Measurements from ENCODE around the gene PSMD5.
"Not testable (repeated sequence)": the region's sequence is repeated elsewhere in the genome, so short reads cannot be mapped to it uniquely, and the experiment has no call there.

The PSMD5 gene

DNA sequence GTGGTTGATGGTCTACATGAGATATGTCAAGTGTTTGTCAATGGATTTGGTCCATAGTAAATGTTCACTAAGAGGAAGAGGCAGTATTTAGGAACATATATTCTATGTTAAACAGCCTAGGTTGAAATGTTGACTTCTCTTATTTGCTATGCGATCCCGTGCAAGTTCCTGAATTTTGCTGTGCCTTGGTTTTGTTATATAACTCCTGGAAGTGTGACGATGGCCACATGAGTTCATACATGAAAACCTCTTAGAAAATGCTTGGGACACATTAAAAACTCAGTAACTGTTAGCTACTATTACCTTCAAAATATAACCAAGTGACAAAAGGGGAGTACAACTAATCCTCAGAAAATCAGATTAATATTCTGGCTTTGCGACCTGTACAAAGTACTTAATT, 27.6 kb downstream of the PSMD5 start:
- H3K27me3 ChIP-seq (replicated peaks; ENCODE audit: insufficient read depth, low read length): no peaks in the 10 kb centered on the region
- no peak for DNase-seq
- no peaks in the 10 kb centered on the region for H3K36me3 ChIP-seq (replicated peaks; ENCODE audit: insufficient read depth, low read length)
- no peaks in the 10 kb centered on the region for H3K4me1 ChIP-seq (ENCODE audit: low read length)
- TF ChIP-seq EZH2phosphoT487 (IDR thresholded peaks at IDR 0.05; ENCODE audit: low read length): no peak
- TF ChIP-seq, protein P1, sequence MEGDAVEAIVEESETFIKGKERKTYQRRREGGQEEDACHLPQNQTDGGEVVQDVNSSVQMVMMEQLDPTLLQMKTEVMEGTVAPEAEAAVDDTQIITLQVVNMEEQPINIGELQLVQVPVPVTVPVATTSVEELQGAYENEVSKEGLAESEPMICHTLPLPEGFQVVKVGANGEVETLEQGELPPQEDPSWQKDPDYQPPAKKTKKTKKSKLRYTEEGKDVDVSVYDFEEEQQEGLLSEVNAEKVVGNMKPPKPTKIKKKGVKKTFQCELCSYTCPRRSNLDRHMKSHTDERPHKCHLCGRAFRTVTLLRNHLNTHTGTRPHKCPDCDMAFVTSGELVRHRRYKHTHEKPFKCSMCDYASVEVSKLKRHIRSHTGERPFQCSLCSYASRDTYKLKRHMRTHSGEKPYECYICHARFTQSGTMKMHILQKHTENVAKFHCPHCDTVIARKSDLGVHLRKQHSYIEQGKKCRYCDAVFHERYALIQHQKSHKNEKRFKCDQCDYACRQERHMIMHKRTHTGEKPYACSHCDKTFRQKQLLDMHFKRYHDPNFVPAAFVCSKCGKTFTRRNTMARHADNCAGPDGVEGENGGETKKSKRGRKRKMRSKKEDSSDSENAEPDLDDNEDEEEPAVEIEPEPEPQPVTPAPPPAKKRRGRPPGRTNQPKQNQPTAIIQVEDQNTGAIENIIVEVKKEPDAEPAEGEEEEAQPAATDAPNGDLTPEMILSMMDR (IDR thresholded peaks at IDR 0.05; ENCODE audit: low read length): no peak
- TF ChIP-seq EZH2 (optimal IDR thresholded peaks at IDR 0.05; ENCODE audit: low read depth, low read length): no peak
- no peaks in the 10 kb centered on the region for H4K20me1 ChIP-seq (ENCODE audit: insufficient read depth, low read length)
- H3F3A ChIP-seq (ENCODE audit: insufficient read depth, low read length): no peaks in the 10 kb centered on the region
- H2AFZ ChIP-seq (ENCODE audit: low read length): no peak overlapping the region
- no peak overlapping the region for H3K4me2 ChIP-seq (ENCODE audit: low read depth, low read length)
- H3K9me3 ChIP-seq (replicated peaks; ENCODE audit: insufficient read depth, low read length): no peaks in the 10 kb centered on the region
- H3K4me3 ChIP-seq (ENCODE audit: low read length): no peak overlapping the region
- no peaks in the 10 kb centered on the region for H3K79me2 ChIP-seq (ENCODE audit: low read length)
- H3K9ac ChIP-seq (ENCODE audit: low read length): no peak overlapping the region
- no peaks in the 10 kb centered on the region for H3K9me2 ChIP-seq (replicated peaks; ENCODE audit: insufficient read depth, low read length)
- H3K27ac ChIP-seq (ENCODE audit: low read length): no peak overlapping the region

DNA sequence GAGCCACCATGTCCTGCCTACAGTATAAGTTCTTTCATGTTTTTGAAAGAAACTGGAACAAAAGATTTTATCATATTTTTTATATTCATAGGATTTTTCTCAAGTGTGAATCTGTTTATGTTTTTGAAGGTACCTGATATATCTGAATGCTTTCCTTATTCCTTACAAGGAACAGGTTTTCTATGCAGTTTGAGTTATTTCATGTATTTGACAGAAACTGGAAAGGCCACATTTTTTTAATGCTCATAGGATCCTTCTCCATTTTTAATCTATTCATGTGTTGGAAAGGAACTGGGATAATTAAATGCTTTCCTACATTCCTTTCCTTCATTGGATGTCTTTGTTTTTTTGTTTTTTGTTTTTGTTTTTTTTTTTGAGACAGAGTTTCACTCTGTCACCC, 33.8 kb downstream of the PSMD5 start:
- Histone ChIP-seq H3K4me3 (ENCODE audit: low read length) (no peak overlapping the region), H3K27ac (ENCODE audit: low read length) (no peak overlapping the region), H3K36me3 (replicated peaks; ENCODE audit: insufficient read depth, low read length) (no peaks in the 10 kb centered on the region), H3K4me2 (ENCODE audit: low read depth, low read length) (no peak overlapping the region), H3K27me3 (replicated peaks; ENCODE audit: insufficient read depth, low read length) (no peaks in the 10 kb centered on the region), H3F3A (ENCODE audit: insufficient read depth, low read length) (no peaks in the 10 kb centered on the region), H4K20me1 (ENCODE audit: insufficient read depth, low read length) (no peaks in the 10 kb centered on the region), H2AFZ (ENCODE audit: low read length) (no peak overlapping the region), H3K9me3 (replicated peaks; ENCODE audit: insufficient read depth, low read length) (no peaks in the 10 kb centered on the region), H3K79me2 (ENCODE audit: low read length) (no peaks in the 10 kb centered on the region), H3K9me2 (replicated peaks; ENCODE audit: insufficient read depth, low read length) (no peaks in the 10 kb centered on the region), H3K9ac (ENCODE audit: low read length) (no peak overlapping the region), H3K4me1 (ENCODE audit: low read length) (no peaks in the 10 kb centered on the region)
- TF ChIP-seq EZH2 (optimal IDR thresholded peaks at IDR 0.05; ENCODE audit: low read depth, low read length) (no peak), EZH2phosphoT487 (IDR thresholded peaks at IDR 0.05; ENCODE audit: low read length) (no peak)
- TF ChIP-seq, protein P1 (IDR thresholded peaks at IDR 0.05; ENCODE audit: low read length): no peak
- no peak for DNase-seq

DNA sequence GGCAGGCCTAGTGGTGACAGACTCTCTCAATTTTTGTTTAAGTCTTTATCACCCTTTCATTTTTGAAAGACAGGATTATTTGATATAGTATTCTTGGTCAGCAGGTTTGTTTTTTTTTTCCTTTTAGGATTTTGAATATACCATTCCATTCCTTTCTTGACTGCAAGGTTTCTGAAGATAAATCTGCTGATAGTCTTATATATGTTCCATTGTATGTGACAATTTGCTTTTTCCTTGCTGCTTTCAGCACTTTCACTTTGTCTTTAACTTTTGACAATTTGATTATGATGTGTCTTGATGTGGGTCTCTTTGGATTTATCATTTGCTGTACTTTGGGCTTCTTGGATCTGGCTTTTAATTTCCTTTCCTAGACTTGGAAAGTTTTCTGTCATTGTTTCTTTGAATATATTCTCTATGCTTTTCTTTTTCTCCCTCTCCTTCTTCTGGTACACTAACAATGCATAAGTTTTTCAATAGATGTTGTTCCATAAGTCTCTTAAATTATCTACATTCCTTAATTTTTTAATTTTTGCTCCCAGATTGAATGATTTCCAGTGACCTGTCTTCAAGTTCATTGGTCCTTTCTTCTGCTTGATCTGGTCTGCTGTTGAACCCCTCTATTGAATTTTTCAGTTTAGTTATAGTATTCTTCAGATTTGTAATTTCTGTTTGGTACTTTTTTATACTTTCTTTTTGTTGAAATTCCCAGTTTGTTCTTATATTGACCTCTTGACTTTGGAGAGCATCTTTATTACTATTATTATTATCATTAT, 34.9 kb downstream of the PSMD5 start:
- no peaks in the 10 kb centered on the region for H3F3A ChIP-seq (ENCODE audit: insufficient read depth, low read length)
- no peak overlapping the region for H3K4me3 ChIP-seq (ENCODE audit: low read length)
- no peaks in the 10 kb centered on the region for H3K36me3 ChIP-seq (replicated peaks; ENCODE audit: insufficient read depth, low read length)
- no peak overlapping the region for H3K27ac ChIP-seq (ENCODE audit: low read length)
- no peaks in the 10 kb centered on the region for H3K4me1 ChIP-seq (ENCODE audit: low read length)
- H2AFZ ChIP-seq (ENCODE audit: low read length): no peak overlapping the region
- no peaks in the 10 kb centered on the region for H3K27me3 ChIP-seq (replicated peaks; ENCODE audit: insufficient read depth, low read length)
- no peak overlapping the region for H3K9ac ChIP-seq (ENCODE audit: low read length)
- TF ChIP-seq, protein P1 (IDR thresholded peaks at IDR 0.05; ENCODE audit: low read length): no peak
- no peak for TF ChIP-seq EZH2 (optimal IDR thresholded peaks at IDR 0.05; ENCODE audit: low read depth, low read length)
- no peak for TF ChIP-seq EZH2phosphoT487 (IDR thresholded peaks at IDR 0.05; ENCODE audit: low read length)
- no peak for DNase-seq
- H3K9me3 ChIP-seq (replicated peaks; ENCODE audit: insufficient read depth, low read length): no peaks in the 10 kb centered on the region
- H3K4me2 ChIP-seq (ENCODE audit: low read depth, low read length): no peak overlapping the region
- H4K20me1 ChIP-seq (ENCODE audit: insufficient read depth, low read length): no peaks in the 10 kb centered on the region
- H3K9me2 ChIP-seq (replicated peaks; ENCODE audit: insufficient read depth, low read length): no peaks in the 10 kb centered on the region
- no peaks in the 10 kb centered on the region for H3K79me2 ChIP-seq (ENCODE audit: low read length)

DNA sequence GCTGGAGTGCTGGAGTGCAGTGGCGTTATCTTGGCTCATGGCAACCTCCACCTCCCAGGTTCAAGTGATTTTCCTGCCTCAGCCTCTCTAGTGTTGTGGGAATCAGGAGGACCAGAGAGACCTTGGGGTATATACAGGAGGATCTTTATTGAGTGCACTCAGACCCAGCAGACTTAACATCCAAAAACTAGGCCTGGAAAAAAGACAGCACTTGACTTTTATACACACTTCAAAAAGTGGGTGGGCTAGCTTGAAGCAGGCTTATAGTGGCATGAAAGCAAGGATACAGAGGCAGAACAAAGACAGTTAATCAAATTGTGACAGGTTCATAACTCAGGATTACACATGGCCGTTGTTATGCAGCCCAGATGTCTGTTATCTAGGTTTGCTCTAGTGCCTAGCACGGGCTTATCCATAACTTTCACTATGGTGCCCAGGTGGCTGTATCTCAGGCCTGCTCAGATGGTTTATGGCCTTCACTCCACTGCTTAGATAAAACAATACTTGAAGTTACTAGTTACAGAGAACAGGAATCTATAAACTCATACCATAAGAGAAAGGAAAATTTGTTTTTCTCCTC, 37.8 kb downstream of the PSMD5 start:
- H3K9ac ChIP-seq (ENCODE audit: low read length); H3K9me3 ChIP-seq (replicated peaks; ENCODE audit: insufficient read depth, low read length); H3K79me2 ChIP-seq (ENCODE audit: low read length); H4K20me1 ChIP-seq (ENCODE audit: insufficient read depth, low read length); DNase-seq; H3K4me3 ChIP-seq (ENCODE audit: low read length); H3K4me2 ChIP-seq (ENCODE audit: low read depth, low read length); H2AFZ ChIP-seq (ENCODE audit: low read length); H3K9me2 ChIP-seq (replicated peaks; ENCODE audit: insufficient read depth, low read length); H3K27me3 ChIP-seq (replicated peaks; ENCODE audit: insufficient read depth, low read length); H3F3A ChIP-seq (ENCODE audit: insufficient read depth, low read length); H3K27ac ChIP-seq (ENCODE audit: low read length); H3K36me3 ChIP-seq (replicated peaks; ENCODE audit: insufficient read depth, low read length); H3K4me1 ChIP-seq (ENCODE audit: low read length): not testable (repeated sequence)

Measured in MM.1S (cell line).